Activated CD8-positive, alpha-beta memory T cell treated with anti-CD3 and anti-CD28 coated beads, Interleukin-2, amount 50 U/mL, for 1 hour (primary cell): Measurements from ENCODE around the gene C1QTNF1.

Experiments
- DNase-seq: peaks from one replicate; pipeline ENCODE4 v3.0.0-alpha.2; 2020; ENCODE audit errors: extremely low read depth

Gene C1QTNF1

GRCh38 chr17:78992542-78993212, 31.3 kb upstream of the C1QTNF1 start:
- DNase-seq: no peak

GRCh38 chr17:78993241-78993956, 30.6 kb upstream of the C1QTNF1 start:
- DNase-seq: no peak

- DNase-seq: no peak
Observed at GRCh38 chr17:78993981-78994671, 29.8 kb upstream of the C1QTNF1 start.

GRCh38 chr17:78995022-78995760, 28.8 kb upstream of the C1QTNF1 start:
- DNase-seq: no peak

GRCh38 chr17:78995761-78996451, 28.1 kb upstream of the C1QTNF1 start:
- DNase-seq: no peak

GRCh38 chr17:78996781-78997201, 27.2 kb upstream of the C1QTNF1 start:
- no peak for DNase-seq

GRCh38 chr17:78997231-78997741, 26.7 kb upstream of the C1QTNF1 start:
- no peak for DNase-seq

- no peak for DNase-seq
Observed at GRCh38 chr17:78997881-78998280, 26.1 kb upstream of the C1QTNF1 start.

GRCh38 chr17:78998311-78999055, 25.5 kb upstream of the C1QTNF1 start:
- no peak for DNase-seq

- DNase-seq: no peak
Observed at GRCh38 chr17:78999056-78999768, 24.8 kb upstream of the C1QTNF1 start.

GRCh38 chr17:78999947-79000395, 24.0 kb upstream of the C1QTNF1 start:
- no peak for DNase-seq

GRCh38 chr17:79000396-79001189, 23.4 kb upstream of the C1QTNF1 start:
- no peak for DNase-seq

GRCh38 chr17:79001190-79002020, 22.6 kb upstream of the C1QTNF1 start:
- DNase-seq: no peak

- no peak for DNase-seq
Observed at GRCh38 chr17:79002291-79002690, 21.7 kb upstream of the C1QTNF1 start.

GRCh38 chr17:79002796-79003593, 21.0 kb upstream of the C1QTNF1 start:
- DNase-seq: no peak

- DNase-seq: no peak
Observed at GRCh38 chr17:79003661-79004411, 20.1 kb upstream of the C1QTNF1 start.
